ENCODE data around the gene SLC2A6.

- TF ChIP-seq, protein P1, sequence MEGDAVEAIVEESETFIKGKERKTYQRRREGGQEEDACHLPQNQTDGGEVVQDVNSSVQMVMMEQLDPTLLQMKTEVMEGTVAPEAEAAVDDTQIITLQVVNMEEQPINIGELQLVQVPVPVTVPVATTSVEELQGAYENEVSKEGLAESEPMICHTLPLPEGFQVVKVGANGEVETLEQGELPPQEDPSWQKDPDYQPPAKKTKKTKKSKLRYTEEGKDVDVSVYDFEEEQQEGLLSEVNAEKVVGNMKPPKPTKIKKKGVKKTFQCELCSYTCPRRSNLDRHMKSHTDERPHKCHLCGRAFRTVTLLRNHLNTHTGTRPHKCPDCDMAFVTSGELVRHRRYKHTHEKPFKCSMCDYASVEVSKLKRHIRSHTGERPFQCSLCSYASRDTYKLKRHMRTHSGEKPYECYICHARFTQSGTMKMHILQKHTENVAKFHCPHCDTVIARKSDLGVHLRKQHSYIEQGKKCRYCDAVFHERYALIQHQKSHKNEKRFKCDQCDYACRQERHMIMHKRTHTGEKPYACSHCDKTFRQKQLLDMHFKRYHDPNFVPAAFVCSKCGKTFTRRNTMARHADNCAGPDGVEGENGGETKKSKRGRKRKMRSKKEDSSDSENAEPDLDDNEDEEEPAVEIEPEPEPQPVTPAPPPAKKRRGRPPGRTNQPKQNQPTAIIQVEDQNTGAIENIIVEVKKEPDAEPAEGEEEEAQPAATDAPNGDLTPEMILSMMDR (IDR thresholded peaks at IDR 0.05; ENCODE audit: low read depth, low read length), result no peak
- TF ChIP-seq POLR2A (IDR thresholded peaks at IDR 0.05; ENCODE audit: extremely low read depth, insufficient read length) (no peak), MYC (IDR thresholded peaks at IDR 0.05; ENCODE audit: low read depth, low read length) (0 out of 2 replicates have a peak, but pooled peaks have one; percentile 14)
Measured at GRCh38 chr9:133463864-133464615, 14.9 kb downstream of the SLC2A6 start.
